ENCODE measurements around the gene ISYNA1. TPM values are rescaled to one million over a fixed set of nuclear protein-coding genes. Genes with fewer than 3 reads are reported as not detected.

Gene ISYNA1
- total RNA-seq, 1 experiment from 2014 or later = 1.3 TPM

DNA sequence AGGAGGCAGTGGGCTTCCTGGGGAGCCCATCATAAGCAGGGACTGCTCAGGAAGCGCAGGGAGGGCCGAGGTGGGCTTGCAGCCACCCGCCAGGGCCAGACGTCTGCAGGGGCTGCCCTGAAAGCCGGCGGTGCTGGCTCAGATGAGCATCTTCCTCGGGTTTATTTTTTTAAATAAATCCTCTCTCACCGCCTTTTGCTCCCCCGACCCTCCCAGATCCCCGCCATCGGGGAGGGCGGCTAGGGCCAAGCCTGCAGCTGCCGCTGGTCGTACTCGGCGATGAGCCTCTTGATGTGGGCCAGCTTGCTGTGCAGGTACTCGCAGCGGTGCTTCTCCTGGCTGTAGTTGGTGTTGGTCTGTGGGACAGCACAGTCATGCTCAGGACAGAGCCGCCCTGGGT, 6.6 kb upstream of the ISYNA1 start:
- no peak for DNase-seq (ENCODE audit: low read depth)

- DNase-seq (ENCODE audit: low read depth) = no peak
Observed at GRCh38 chr19:18443831-18444230, 5.9 kb upstream of the ISYNA1 start.

DNA sequence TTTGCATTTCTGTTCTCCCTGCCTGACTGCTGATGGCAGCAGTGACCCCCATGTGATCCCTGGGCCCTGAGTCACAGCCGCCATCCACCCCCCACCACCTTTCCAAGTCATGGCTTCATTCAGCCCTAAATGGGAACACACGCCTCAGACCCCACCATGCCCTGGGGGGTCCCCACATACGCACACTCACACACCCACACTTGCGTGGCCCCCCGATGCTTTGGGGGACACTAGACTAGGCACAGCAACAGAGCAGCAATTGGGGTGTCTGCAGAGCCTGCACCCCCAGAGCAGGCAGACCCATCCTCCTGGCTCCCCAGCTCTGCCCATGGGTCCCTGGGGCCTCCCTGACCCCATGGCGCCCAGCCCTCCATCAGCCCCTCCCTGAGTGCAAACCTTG, 5.5 kb upstream of the ISYNA1 start:
- DNase-seq (ENCODE audit: low read depth) = no peak

DNA sequence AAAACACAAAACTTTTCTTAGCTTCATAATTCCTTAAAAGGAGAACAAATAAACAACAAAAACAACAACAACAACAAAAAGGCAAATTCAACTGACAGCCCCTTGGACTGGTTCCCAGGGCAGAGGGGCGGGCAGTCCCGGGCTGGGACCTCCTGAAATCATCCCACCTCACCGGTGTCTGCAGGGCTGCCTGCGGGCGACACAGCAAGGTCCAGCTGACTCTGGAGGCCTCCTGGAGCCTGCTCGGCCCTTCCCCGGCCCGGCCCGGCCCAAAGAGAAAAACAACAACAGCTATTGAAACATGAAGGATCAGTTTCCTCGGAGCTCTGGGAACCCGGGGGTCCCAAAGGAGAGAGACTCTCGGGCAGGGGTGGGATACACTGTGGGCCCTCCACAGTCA, 5.0 kb upstream of the ISYNA1 start:
- DNase-seq (ENCODE audit: low read depth) = no peak

GRCh38 chr19:18441804-18442788, 4.2 kb upstream of the ISYNA1 start:
- no peak for DNase-seq (ENCODE audit: low read depth)

DNA sequence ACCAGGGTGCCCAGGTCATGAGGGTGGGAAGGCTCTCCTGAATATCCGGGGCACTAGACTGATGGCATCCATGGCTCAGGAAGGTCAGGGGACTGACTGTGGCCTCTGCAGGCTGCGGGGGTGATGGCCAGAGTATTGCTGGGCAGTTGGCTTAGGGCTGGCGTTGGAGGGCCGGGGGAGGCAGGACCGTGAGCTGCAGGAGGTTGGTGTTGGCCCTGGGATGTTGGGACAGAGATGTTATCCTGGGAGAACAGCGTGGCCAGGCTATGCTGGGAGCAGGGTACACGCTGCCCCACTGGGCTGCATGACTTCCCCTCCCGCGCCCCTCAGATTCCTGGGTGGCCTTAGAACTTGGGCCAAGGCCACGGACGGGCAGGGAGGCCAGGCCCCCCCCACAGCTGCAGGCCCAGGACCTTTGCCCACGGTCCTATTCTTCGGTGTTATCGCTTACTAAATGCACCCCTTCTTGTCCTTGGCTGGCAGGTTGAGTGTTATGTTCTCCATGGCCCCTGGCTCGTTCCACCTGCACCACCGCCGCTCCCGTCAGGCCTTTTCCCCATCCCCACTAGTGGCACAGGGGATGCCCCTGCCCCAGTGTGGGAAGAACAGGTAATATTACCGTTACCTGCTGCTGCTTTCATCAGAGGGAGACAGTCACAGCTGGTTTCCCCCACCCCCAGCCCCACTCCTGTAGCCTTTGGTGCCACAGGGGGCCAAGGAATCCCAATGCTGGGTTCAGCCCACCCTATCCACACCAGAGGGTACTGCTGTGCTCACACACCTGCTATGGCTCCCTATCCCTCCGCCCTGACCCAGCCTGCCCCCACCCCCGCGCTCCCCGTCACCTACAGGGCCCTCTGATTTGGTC, 3.2 kb upstream of the ISYNA1 start:
- DNase-seq (ENCODE audit: low read depth) = no peak

DNA sequence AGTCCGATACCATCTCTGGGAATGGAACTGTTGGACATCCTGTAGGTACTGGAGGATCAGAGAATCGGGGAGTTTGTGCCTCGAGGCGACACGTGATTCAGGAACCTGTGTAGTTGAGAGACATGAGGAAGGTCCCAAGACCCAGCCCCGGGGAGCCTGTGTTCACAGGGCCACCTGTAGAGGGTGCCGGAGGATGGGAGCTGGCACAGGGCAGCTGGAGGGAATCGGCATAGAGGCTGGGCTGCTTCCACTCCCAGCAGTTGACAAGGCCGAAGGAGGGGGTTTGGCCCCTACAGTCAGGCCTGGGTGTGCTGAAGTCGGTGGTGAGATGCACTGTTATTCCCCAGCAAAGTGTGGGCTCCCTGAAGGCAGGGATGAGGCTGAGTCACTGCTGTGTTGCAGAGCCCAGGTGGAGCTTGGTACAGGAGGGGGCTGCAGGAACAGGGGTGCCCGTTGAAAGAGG, 2.5 kb upstream of the ISYNA1 start:
- peak; percentile 33 for DNase-seq (ENCODE audit: low read depth)

GRCh38 chr19:18439910-18440237, 1.9 kb upstream of the ISYNA1 start:
- no peak for DNase-seq (ENCODE audit: low read depth)

- DNase-seq (ENCODE audit: low read depth) = no peak
Observed at GRCh38 chr19:18439025-18439909, 1.3 kb upstream of the ISYNA1 start.

GRCh38 chr19:18438331-18439024, 545 bp upstream of the ISYNA1 start:
- no peak for DNase-seq (ENCODE audit: low read depth)

DNA sequence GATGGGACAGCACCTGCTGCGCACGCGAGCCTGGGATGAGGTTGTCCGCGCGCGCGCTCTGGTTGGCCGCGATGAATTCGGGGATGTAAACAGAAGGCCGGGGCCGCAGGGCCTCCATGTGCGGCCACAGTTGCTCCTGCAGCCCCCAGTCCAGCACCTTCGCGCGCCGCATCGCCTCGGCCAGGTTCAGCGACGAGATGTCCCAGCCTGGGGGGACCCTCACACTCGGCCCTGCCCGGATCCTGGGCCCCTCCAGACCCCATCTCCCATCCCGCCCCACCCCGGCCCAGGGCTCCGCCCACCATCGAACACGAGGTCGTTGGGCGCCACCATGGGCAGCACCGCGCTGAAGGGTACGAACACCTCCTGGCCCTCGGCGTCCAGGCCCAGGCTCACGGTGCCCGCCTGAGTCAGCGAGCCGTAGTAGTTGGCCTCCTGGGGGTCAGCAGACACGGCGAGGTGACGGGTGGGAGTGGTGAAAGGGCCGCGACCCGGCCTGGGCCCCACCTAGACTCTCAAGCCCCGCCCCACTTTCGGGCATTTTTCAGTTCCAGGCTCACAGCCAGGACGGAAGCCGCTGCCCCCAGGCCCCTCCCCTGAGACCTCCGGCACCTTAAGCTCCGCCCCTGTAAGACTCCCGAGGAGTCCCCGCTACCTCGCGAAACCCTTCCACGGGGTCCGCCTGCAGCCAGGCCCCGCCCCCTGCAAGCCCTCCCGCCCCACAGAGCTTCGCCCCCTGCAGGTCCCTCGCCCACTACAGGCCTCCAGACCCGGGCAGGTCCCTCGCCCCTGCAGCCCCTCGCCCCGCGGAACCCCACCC, 1.1 kb downstream of the ISYNA1 start:
- no peak for DNase-seq (ENCODE audit: low read depth)

DNA sequence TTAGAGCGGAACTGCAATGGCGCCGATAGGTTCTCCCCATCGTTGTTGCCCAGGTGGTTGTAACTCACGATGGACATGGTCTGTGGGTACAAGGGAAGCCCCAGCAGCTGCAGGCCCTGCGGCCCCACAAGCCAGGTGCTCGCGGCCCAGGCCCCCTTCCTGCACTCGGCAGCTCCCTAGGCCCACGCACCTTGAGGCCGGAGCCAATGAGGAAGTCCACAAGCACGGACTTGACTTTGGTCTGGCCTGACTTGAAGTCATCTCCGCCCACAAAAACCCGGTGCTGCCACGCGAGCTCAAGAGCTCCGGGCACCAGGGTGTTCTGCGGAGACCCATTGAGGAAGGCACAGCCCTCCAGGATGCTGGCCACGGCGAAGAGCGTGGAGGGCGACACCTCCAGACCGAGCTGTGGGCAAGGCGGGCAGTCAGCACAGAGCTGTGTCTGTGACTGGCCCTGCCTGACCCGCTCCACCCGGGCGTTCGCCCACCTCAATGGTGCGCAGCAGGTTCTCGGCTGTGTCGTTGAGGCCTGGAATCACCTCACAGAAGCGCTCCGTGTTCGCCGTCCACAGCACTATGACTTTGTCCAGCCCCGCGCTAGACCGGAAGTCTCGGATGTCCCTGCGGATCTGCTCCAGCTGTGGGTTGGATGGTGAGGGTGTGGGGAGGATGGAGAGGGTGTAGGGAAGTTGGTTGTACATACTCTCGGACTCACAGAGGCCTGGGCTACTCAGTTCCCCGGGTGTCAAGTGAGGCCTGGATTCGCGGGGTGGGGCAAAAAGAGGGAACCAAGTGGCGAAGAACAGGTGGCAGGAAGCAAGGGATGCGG, 1.9 kb downstream of the ISYNA1 start:
- DNase-seq (ENCODE audit: low read depth) = no peak

- no peak for DNase-seq (ENCODE audit: low read depth)
Observed at GRCh38 chr19:18435178-18435841, 2.6 kb downstream of the ISYNA1 start.

DNA sequence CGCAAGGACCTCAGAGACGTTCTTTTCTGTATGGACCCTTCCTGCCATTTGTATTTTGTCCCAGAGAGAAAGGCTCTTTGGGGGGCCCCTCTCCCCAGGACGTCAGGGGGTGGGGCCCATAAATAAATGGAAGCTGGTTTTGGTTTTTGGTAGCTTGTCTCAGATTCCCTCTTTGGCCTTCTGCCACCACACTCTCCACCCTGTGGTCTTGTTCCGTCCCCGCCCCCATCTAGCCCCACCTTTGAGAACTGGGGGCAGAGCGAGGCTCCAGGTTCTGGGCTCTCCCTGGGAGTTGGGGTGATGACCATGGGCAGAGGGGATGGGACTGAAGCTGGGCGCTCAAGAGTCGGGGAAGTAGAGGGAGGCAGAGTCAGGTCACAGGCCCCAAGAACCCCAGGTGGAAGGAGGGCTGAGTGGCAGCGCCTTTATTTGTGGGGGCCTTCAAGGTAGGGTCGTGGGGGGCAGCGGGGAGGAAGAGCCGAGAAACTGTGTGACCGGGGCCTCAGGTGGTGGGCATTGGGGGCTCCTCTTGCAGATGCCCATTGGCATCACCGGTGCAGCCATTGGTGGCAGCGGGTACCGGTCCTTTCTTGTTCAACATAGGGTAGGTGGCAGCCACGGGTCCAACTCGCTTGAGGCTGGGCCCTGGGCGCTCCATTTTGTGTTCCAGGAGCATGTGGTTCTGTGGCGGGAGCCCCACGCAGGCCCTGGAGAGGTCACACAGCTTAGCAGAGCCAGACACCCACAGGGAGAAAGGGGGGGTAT, 3.3 kb downstream of the ISYNA1 start:
- DNase-seq (ENCODE audit: low read depth) = no peak

- DNase-seq (ENCODE audit: low read depth) = no peak
Observed at GRCh38 chr19:18433735-18434398, 4.1 kb downstream of the ISYNA1 start.

DNA sequence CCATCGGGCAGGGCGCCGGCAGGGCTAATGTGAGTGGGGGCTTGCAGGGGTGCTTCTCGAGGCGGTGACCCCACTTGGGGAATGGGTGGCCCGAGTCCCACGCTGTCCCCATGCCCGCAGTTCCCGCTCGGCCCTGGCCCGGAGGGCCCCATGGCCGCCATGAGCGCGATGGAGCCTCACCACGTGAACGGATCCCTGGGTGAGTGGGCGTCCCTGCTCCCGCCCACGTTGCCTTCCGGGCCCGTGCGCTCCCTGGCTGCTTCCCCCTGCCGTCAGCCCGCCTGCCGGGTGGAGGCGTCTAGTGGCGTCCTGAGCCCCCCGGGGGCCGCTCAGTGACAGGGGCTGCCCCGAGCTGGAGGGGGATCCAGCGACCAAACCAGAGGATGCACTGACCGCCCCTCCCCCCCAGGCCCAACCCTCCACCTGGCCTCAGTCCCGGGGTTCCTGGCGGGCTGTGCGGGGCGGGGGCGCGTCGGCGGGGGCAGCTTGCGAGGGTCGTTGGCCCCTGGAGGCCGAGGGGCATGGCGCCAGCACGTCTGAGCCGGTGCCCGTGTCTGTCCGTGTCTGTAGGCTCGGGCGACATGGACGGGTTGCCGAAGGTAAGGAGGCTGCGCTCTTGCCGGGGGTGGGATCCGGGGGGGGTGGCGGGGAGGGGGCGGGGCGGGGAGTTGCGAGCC, 4.8 kb downstream of the ISYNA1 start:
- DNase-seq (ENCODE audit: low read depth) = no peak
